Measurements from ENCODE around the gene TAF9B.
"Not testable (repeated sequence)": the region's sequence is repeated elsewhere in the genome, so short reads cannot be mapped to it uniquely, and the experiment has no call there.

The TAF9B gene

DNA sequence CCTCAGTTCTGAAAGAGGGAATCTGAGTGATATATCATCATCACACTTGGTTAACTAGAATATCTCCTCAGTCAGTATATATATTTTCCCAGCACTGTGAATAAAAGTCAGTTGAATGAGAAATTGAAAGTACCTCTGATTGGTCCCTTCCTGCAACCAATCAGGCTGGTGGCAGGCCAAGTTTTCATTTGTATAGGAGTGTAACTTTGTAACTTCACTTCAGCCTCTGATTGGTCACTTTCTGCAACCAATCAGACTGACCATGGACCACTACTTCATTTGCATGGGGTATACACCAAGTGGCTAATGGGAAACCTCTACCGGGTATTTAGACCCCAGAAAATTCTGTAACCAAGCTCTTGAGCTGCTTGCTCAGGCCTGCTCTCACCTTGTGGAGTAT lies 37.4 kb downstream of the TAF9B start:
- TF ChIP-seq, protein P1, sequence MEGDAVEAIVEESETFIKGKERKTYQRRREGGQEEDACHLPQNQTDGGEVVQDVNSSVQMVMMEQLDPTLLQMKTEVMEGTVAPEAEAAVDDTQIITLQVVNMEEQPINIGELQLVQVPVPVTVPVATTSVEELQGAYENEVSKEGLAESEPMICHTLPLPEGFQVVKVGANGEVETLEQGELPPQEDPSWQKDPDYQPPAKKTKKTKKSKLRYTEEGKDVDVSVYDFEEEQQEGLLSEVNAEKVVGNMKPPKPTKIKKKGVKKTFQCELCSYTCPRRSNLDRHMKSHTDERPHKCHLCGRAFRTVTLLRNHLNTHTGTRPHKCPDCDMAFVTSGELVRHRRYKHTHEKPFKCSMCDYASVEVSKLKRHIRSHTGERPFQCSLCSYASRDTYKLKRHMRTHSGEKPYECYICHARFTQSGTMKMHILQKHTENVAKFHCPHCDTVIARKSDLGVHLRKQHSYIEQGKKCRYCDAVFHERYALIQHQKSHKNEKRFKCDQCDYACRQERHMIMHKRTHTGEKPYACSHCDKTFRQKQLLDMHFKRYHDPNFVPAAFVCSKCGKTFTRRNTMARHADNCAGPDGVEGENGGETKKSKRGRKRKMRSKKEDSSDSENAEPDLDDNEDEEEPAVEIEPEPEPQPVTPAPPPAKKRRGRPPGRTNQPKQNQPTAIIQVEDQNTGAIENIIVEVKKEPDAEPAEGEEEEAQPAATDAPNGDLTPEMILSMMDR (IDR thresholded peaks at IDR 0.05; ENCODE audit: borderline replicate concordance, insufficient read depth, low read depth, low read length): no peak

DNA sequence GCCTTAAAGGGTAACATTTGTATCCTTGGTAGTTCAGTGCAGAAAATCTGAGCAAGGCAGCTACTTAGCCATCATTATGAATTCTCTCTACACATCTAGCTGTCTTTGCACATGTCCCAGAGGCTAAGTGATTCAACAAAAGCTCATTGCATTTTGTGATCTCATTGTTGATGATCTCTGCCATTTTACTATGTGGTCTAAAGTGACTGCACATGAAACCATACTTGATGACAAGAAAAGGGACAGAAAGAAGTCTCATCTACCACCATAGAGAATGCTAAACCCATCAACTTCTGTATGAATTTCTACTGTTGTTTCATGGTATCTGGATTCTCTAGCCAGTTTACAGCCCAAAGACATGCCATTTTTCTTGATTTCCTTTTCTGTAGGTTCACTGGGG lies 41.3 kb downstream of the TAF9B start:
- no peak overlapping the region for H3K4me3 ChIP-seq (ENCODE audit: low read depth, low read length)
- TF ChIP-seq, protein P1 (IDR thresholded peaks at IDR 0.05; ENCODE audit: borderline replicate concordance, insufficient read depth, low read depth, low read length): no peak

More for the DNA sequence above, 37.4 kb downstream of the TAF9B start:
- H3K4me3 ChIP-seq (ENCODE audit: low read depth, low read length): no peak overlapping the region

DNA sequence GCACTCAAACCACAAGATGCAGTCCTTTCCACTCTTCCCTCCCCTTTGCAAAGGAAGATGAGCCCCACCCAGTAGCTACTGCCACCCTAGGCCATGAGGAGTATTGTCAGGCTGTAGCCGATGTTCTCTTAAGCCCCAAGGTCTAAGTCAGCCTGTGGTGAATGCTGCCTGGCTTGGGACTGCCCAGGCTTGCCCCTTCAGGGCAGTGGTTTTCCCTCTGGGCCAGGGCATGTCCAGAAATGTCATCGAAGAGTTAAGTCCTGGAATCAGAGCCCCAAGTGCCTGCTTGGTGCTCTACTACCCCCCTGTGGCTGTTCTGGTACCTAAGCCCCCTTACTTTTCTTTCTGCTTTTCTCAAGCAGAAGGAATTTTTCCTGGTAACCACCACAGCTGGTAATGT lies 47.2 kb downstream of the TAF9B start:
- no peak overlapping the region for H3K4me3 ChIP-seq (ENCODE audit: low read depth, low read length)
- TF ChIP-seq, protein P1 (IDR thresholded peaks at IDR 0.05; ENCODE audit: borderline replicate concordance, insufficient read depth, low read depth, low read length): peak; percentile 45

DNA sequence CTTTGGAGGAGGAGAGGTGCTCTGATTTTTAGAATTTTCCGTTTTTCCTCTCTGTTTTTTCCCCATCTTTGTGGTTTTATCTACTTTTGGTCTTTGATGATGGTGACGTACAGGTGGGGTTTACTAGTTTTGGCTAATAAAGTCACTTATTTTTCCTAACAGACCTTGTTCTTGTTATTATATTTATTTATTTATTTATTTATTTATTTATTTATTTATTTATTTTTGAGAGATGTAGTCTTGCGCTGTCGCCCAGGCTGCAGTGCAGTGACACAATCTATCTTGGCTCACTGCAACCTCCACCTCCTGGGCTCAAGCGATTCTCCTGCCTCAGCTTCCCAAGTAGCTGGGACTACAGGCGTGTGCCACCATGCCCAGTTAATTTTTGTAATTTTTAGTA lies 58.0 kb downstream of the TAF9B start:
- not testable (repeated sequence) for H3K4me3 ChIP-seq (ENCODE audit: low read depth, low read length)

Measured in GM12875 (cell line).